HCT116 (cell line): Measurements from ENCODE around the gene AVL9. TPM values are rescaled to one million over a fixed set of nuclear protein-coding genes. Genes with fewer than 3 reads are reported as not detected.

Experiments used
- ATAC-seq: fragments of 200-7000 bp; cut with Tn5 transposase; 2 replicates; pipeline ENCODE4 v1.9.1; 2020; ENCODE audit warnings: mild to moderate bottlenecking, moderate library complexity
- BruUV-seq: library from RNA; stranded (reverse); fragments of 400-500 nt; replicated peaks from 2 replicates; lab custom pipeline; 2021; lab: Mats Ljungman, UMichigan
- CTCF ChIA-PET: fragments of 300-600 bp; sonication (Branson Sonifier 250); formaldehyde crosslinking; loops from one replicate; lab custom pipeline; 2021; ENCODE audit warnings: antibody characterized with exemption; lab: Charles Lee
- POLR2A ChIA-PET: fragments of 300-600, 350-600 bp; sonication (Branson Sonifier 250); formaldehyde crosslinking; loops from one replicate; lab custom pipeline; 2021; ENCODE audit warnings: antibody characterized with exemption; lab: Charles Lee
- RAD21 ChIA-PET, 2 experiments: fragments of 300-600 bp; sonication (Branson Sonifier 250); formaldehyde crosslinking; loops; one replicate each; lab custom pipeline; 2023; ENCODE audit warnings: low total read pairs in 2 of 2; ENCODE audit not compliant: uncharacterized antibody in 2 of 2, unreplicated experiment in 2 of 2, low non-redundant PET in 1 of 2; lab: Charles Lee
- DNase-seq: peaks from one replicate; pipeline ENCODE4 v3.0.0-alpha.2; 2010; ENCODE audit warnings: low read depth, low spot score
- H2AFZ ChIP-seq: fragments of 200-600 bp; shearing (Covaris generic), sonication (generic); 2 replicates; pipeline ENCODE4 v1.6.1; 2017; ENCODE audit warnings: low read depth, mixed run types, mixed read lengths, antibody characterized with exemption, low read length; ENCODE audit not compliant: poor library complexity, severe bottlenecking
- H3K27ac ChIP-seq: 2 replicates; pipeline ENCODE4 v1.5.1; 2012; ENCODE audit warnings: low read depth, low read length
- H3K27me3 ChIP-seq: fragments of 200-600 bp; sonication (generic); 2 replicates; pipeline ENCODE4 v1.6.1; 2016; ENCODE audit warnings: mixed run types, low read length, mixed read lengths; ENCODE audit not compliant: insufficient read depth
- H3K36me3 ChIP-seq, 2 experiments: fragments of 200-500 bp in 1 of 2; fragments of 200-600 bp in 1 of 2; sonication (Bioruptor generic) in 1 of 2; sonication (generic) in 1 of 2; 2 replicates each; pipeline versions ENCODE4 v1.5.1 to v1.6.1; 2014 to 2016; ENCODE audit warnings: low read length in 2 of 2, inconsistent platforms in 1 of 2, mixed read lengths in 1 of 2, mixed run types in 1 of 2; ENCODE audit not compliant: insufficient read depth in 2 of 2, control insufficient read depth in 1 of 2
- H3K4me1 ChIP-seq, 2 experiments: fragments of 200-600 bp in 1 of 2; sonication (generic) in 1 of 2; 2 replicates each; pipeline versions ENCODE4 v1.5.1 to v1.6.1; 2012 to 2017; ENCODE audit warnings: low read length in 2 of 2, inconsistent platforms in 1 of 2, mild to moderate bottlenecking in 1 of 2, mixed read lengths in 1 of 2, mixed run types in 1 of 2, moderate library complexity in 1 of 2; ENCODE audit not compliant: insufficient read depth in 2 of 2, control insufficient read depth in 1 of 2
- H3K4me2 ChIP-seq: fragments of 200-600 bp; sonication (generic); 2 replicates; pipeline ENCODE4 v1.6.1; 2017; ENCODE audit warnings: mixed run types, low read length, mixed read lengths
- H3K4me3 ChIP-seq, 2 experiments: fragments of 200-600 bp in 1 of 2; sonication (generic) in 1 of 2; replicated peaks in 1 of 2; 2 replicates each; pipeline ENCODE4 v1.5.1; 2011 to 2016; ENCODE audit warnings: low read length in 2 of 2, control low read depth in 1 of 2, low read depth in 1 of 2, mild to moderate bottlenecking in 1 of 2, mixed read lengths in 1 of 2, mixed run types in 1 of 2
- H3K79me2 ChIP-seq: fragments of 200-600 bp; sonication (generic); 2 replicates; pipeline ENCODE4 v1.6.1; 2017; ENCODE audit warnings: mild to moderate bottlenecking, mixed run types, low read length, moderate library complexity, mixed read lengths; ENCODE audit not compliant: insufficient read depth
- H3K9ac ChIP-seq: fragments of 200-600 bp; sonication (generic); 2 replicates; pipeline ENCODE4 v1.6.1; 2016; ENCODE audit warnings: low read length, mixed read lengths
- H3K9me2 ChIP-seq: fragments of 200-600 bp; sonication (generic), shearing (Covaris generic); 2 replicates; pipeline ENCODE4 v1.6.1; 2017; ENCODE audit warnings: mixed run types, mild to moderate bottlenecking, moderate library complexity; ENCODE audit not compliant: insufficient read depth
- H3K9me3 ChIP-seq, 2 experiments: fragments of 200-500 bp in 1 of 2; fragments of 200-600 bp in 1 of 2; sonication (Bioruptor generic) in 1 of 2; sonication (generic) in 1 of 2; 2 replicates each; pipeline ENCODE4 v1.6.1; 2014 to 2017; ENCODE audit warnings: low read length in 2 of 2, mixed read lengths in 2 of 2, inconsistent platforms in 1 of 2, low read depth in 1 of 2, mild to moderate bottlenecking in 1 of 2, mixed run types in 1 of 2, moderate library complexity in 1 of 2; ENCODE audit not compliant: control insufficient read depth in 1 of 2, insufficient read depth in 1 of 2
- H4K20me1 ChIP-seq: fragments of 200-600 bp; sonication (generic), shearing (Covaris generic); 2 replicates; pipeline ENCODE4 v1.6.1; 2017; ENCODE audit warnings: mixed run types, mild to moderate bottlenecking, moderate library complexity; ENCODE audit not compliant: insufficient read depth
- ATF3 ChIP-seq: IDR thresholded peaks from 2 replicates; pipeline ENCODE4 v1.6.1; 2012
- CBX3 ChIP-seq: IDR thresholded peaks from 2 replicates; pipeline ENCODE4 v1.6.1; 2012; ENCODE audit warnings: low read depth
- CTCF ChIP-seq, 3 experiments: fragments of 200-600 bp in 1 of 3; sonication (generic) in 1 of 3; IDR thresholded peaks in 2 of 3; conservative IDR thresholded peaks in 1 of 3; 2 replicates each; pipeline ENCODE4 v1.5.1; 2012 to 2017; ENCODE audit warnings: low read depth in 2 of 3, low read length in 2 of 3, antibody characterized with exemption in 1 of 3, borderline replicate concordance in 1 of 3, control low read depth in 1 of 3, mild to moderate bottlenecking in 1 of 3, mixed read lengths in 1 of 3, mixed run types in 1 of 3, moderate library complexity in 1 of 3; ENCODE audit not compliant: insufficient read depth in 1 of 3
- EGR1 ChIP-seq: IDR thresholded peaks from 2 replicates; pipeline ENCODE4 v1.6.1; 2012; ENCODE audit warnings: low read depth
- EZH2phosphoT487 ChIP-seq: fragments of 200-600 bp; IDR thresholded peaks from 2 replicates; pipeline ENCODE4 v1.6.1; 2018; ENCODE audit warnings: antibody characterized with exemption, borderline replicate concordance
- FOSL1 ChIP-seq: IDR thresholded peaks from 2 replicates; pipeline ENCODE4 v1.6.1; 2012; ENCODE audit warnings: low read depth
- JUND ChIP-seq: IDR thresholded peaks from 2 replicates; pipeline ENCODE4 v1.6.1; 2012
- POLR2A ChIP-seq: IDR thresholded peaks from 2 replicates; pipeline ENCODE4 v1.7.0; 2011; ENCODE audit warnings: borderline replicate concordance; ENCODE audit not compliant: insufficient read depth, insufficient read length; ENCODE audit errors: extremely low read depth
- POLR2AphosphoS5 ChIP-seq: IDR thresholded peaks from 2 replicates; pipeline ENCODE4 v1.6.1; 2011; ENCODE audit warnings: mild to moderate bottlenecking, low read depth, low read length, moderate library complexity
- RAD21 ChIP-seq: IDR thresholded peaks from 2 replicates; pipeline ENCODE4 v1.6.1; 2012; ENCODE audit warnings: low read depth, mild to moderate bottlenecking
- SIN3A ChIP-seq: IDR thresholded peaks from 2 replicates; pipeline ENCODE4 v1.6.1; 2012; ENCODE audit warnings: low read depth
- SRF ChIP-seq: IDR thresholded peaks from 2 replicates; pipeline ENCODE4 v1.6.1; 2012; ENCODE audit warnings: low read depth
- TCF7L2 ChIP-seq: IDR thresholded peaks from 2 replicates; pipeline ENCODE4 v1.7.0; 2011; ENCODE audit warnings: borderline replicate concordance, inconsistent platforms; ENCODE audit not compliant: insufficient read depth, insufficient read length; ENCODE audit errors: extremely low read depth
- YY1 ChIP-seq: IDR thresholded peaks from 2 replicates; pipeline ENCODE4 v1.6.1; 2011; ENCODE audit warnings: low read length, low read depth, moderate library complexity, mild to moderate bottlenecking; ENCODE audit not compliant: insufficient replicate concordance; ENCODE audit errors: extremely low read depth
- ZNF274 ChIP-seq: fragments of 200-500 bp; sonication (Bioruptor generic); IDR thresholded peaks from 2 replicates; pipeline ENCODE4 v1.6.1; 2014; ENCODE audit warnings: mild to moderate bottlenecking, low read depth, low read length, inconsistent platforms
- intact Hi-C: fragments of 100-400 bp; cut with micrococcal nuclease; formaldehyde crosslinking; loops from 2 replicates; pipeline ENCODE4 v1.10.0; 2022
- total RNA-seq: library from RNA; stranded (reverse); gene quantifications from one replicate; pipeline ENCODE4 v1.2.1, GENCODE V29; 2021; ENCODE audit not compliant: unreplicated experiment

AVL9 gene
- total RNA-seq, 1 experiment from 2014 or later: 89.0 TPM

DNA sequence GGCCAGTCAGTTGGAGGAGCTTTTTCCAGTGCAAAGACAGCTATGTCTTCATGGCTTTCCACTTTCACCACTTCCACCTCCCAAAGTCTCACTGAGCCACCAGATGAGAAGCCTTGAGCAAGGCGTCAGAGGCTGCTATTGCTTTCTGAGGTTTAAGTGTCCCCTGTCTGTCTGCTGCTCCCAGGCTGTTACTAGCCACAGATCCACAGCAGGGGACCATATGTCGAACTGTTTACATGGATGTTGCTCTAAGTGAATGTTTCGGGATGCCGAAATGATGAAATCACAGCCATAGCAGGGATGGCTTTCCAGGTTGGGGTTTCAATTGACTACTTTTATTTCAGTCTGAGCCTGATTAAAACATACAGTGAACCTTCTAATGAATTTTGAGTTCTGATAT is 88.5 kb downstream of the AVL9 start:
- Histone ChIP-seq H3K27me3 (no peaks in the 10 kb centered on the region), H3K27ac (no peak overlapping the region), H3K4me2 (no peak overlapping the region), H3K79me2 (no peaks in the 10 kb centered on the region), H2AFZ (no peak overlapping the region), H4K20me1 (no peaks in the 10 kb centered on the region), H3K4me3 (no peak overlapping the region), H3K36me3 (peaks cover 30 to 36% of the 10 kb centered on the region in 2 experiments), H3K4me1 (no peaks in the 10 kb centered on the region; a peak in 2 of 4 replicates), H3K9me2 (no peaks in the 10 kb centered on the region), H3K9ac (no peak overlapping the region), H3K9me3 (no peaks in the 10 kb centered on the region)
- intact Hi-C loops: no loop called here
- ChIA-PET POLR2A (no interaction called here), CTCF (no interaction called here), RAD21 (no interaction called here)
- DNase-seq (no peak), ATAC-seq (no peak)
- no TSS peak for BruUV-seq
- no peak for TF ChIP-seq EZH2phosphoT487
- no peak for TF ChIP-seq SRF
- TF ChIP-seq POLR2AphosphoS5: no peak
- no peak for TF ChIP-seq TCF7L2
- TF ChIP-seq JUND: no peak
- TF ChIP-seq CTCF (IDR thresholded peaks at IDR 0.05 in 2 of 3, conservative IDR thresholded peaks at IDR 0.05 in 1 of 3; ENCODE audit: borderline replicate concordance in 1 of 3, insufficient read depth in 1 of 3, low read depth in 2 of 3, low read length in 2 of 3): no peak
- no peak for TF ChIP-seq EGR1
- no peak for TF ChIP-seq ZNF274
- no peak for TF ChIP-seq POLR2A
- TF ChIP-seq CBX3: no peak
- TF ChIP-seq RAD21: no peak
- no peak for TF ChIP-seq ATF3
- no peak for TF ChIP-seq SIN3A
- no peak for TF ChIP-seq FOSL1
- no peak for TF ChIP-seq YY1
